Loucy (cell line): ENCODE results near the gene FERMT3.

Source experiments
- H2AFZ ChIP-seq: fragments of 200-600 bp; sonication (generic); 2 replicates; pipeline ENCODE4 v1.6.0; 2016; ENCODE audit warnings: antibody characterized with exemption, mild to moderate bottlenecking, low read length, moderate library complexity
- H3F3A ChIP-seq: fragments of 200-600 bp; 2 replicates; pipeline ENCODE4 v1.6.0; 2016; ENCODE audit warnings: antibody characterized with exemption, low read depth, mild to moderate bottlenecking
- H3K27me3 ChIP-seq: fragments of 200-600 bp; sonication (generic); 2 replicates; pipeline ENCODE4 v1.6.1; 2014; ENCODE audit warnings: low read length, mild to moderate bottlenecking; ENCODE audit not compliant: insufficient read depth, poor library complexity, severe bottlenecking
- H3K36me3 ChIP-seq: fragments of 200-600 bp; sonication (generic); 2 replicates; pipeline ENCODE4 v1.6.1; 2016; ENCODE audit warnings: low read length; ENCODE audit not compliant: insufficient read depth
- H3K4me1 ChIP-seq: fragments of 200-600 bp; sonication (generic); 2 replicates; pipeline ENCODE4 v1.5.1; 2014; ENCODE audit warnings: low read length, mild to moderate bottlenecking; ENCODE audit not compliant: insufficient read depth, poor library complexity, severe bottlenecking
- H3K4me2 ChIP-seq: fragments of 200-600 bp; sonication (generic); 2 replicates; pipeline ENCODE4 v1.6.0; 2014; ENCODE audit warnings: antibody characterized with exemption, low read length, low read depth, mild to moderate bottlenecking; ENCODE audit not compliant: poor library complexity, severe bottlenecking
- H3K4me3 ChIP-seq: fragments of 200-600 bp; sonication (generic); 2 replicates; pipeline ENCODE4 v1.5.1; 2014; ENCODE audit warnings: low read length, mild to moderate bottlenecking, mixed read lengths; ENCODE audit not compliant: poor library complexity, severe bottlenecking
- H3K79me2 ChIP-seq: fragments of 200-600 bp; sonication (generic); 2 replicates; pipeline ENCODE4 v1.6.1; 2014; ENCODE audit warnings: low read length; ENCODE audit not compliant: insufficient read depth
- H3K9ac ChIP-seq: fragments of 200-600 bp; sonication (generic); 2 replicates; pipeline ENCODE4 v1.6.0; 2014; ENCODE audit warnings: mild to moderate bottlenecking, low read depth, low read length, moderate library complexity; ENCODE audit not compliant: poor library complexity, severe bottlenecking
- H3K9me2 ChIP-seq: fragments of 200-600 bp; sonication (generic); replicated peaks from 2 replicates; pipeline ENCODE4 v1.6.1; 2016; ENCODE audit warnings: low read depth, low read length, mixed read lengths
- H3K9me3 ChIP-seq: fragments of 200-600 bp; sonication (generic); 2 replicates; pipeline ENCODE4 v1.6.1; 2014; ENCODE audit warnings: mild to moderate bottlenecking, antibody characterized with exemption, low read length, low read depth; ENCODE audit not compliant: insufficient read depth
- H4K20me1 ChIP-seq: fragments of 200-600 bp; sonication (generic); 2 replicates; pipeline ENCODE4 v1.6.0; 2014; ENCODE audit warnings: antibody characterized with exemption, low read length, mild to moderate bottlenecking; ENCODE audit not compliant: insufficient read depth, poor library complexity, severe bottlenecking
- CTCF ChIP-seq: fragments of 200-600 bp; sonication (generic); conservative IDR thresholded peaks from 2 replicates; pipeline ENCODE4 v1.5.1; 2014; ENCODE audit warnings: mild to moderate bottlenecking, antibody characterized with exemption, low read length
- EZH2phosphoT487 ChIP-seq: fragments of 200-600 bp; IDR thresholded peaks from 2 replicates; pipeline ENCODE4 v1.6.1; 2018; ENCODE audit warnings: antibody characterized with exemption, mild to moderate bottlenecking, moderate library complexity, borderline replicate concordance

The FERMT3 gene

GRCh38 chr11:64251016-64251752, 44.7 kb downstream of the FERMT3 start, which contains the start of gene PLCB3:
PLCB3 (plus strand) TSS chr11:64251530; CDS start chr11:64251650, 120 bp downstream.
- H3K4me3 ChIP-seq: peak within 1 kb of the TSS; percentile 84
- H3K9ac ChIP-seq: peak within 1 kb of the TSS; percentile 68
- no peaks in the 10 kb centered on the region for H3K9me2 ChIP-seq
- TF ChIP-seq CTCF: peak; percentile 64
- no peak for TF ChIP-seq EZH2phosphoT487
- H3K36me3 ChIP-seq: no peaks in the 10 kb centered on the region
- H3K9me3 ChIP-seq: no peaks in the 10 kb centered on the region
- peaks cover 3% of the 10 kb centered on the region; the same call in 1 of the 2 replicates for H3F3A ChIP-seq
- peak within 1 kb of the TSS; percentile 99 for H2AFZ ChIP-seq
- peak within 1 kb of the TSS; percentile 89 for H3K4me2 ChIP-seq
- no peaks in the 10 kb centered on the region for H4K20me1 ChIP-seq
- peaks cover 7% of the 10 kb centered on the region for H3K79me2 ChIP-seq
- peaks cover 30% of the 10 kb centered on the region for H3K4me1 ChIP-seq
- no peaks in the 10 kb centered on the region for H3K27me3 ChIP-seq

GRCh38 chr11:64251753-64252002, 45.2 kb downstream of the FERMT3 start:
- Histone ChIP-seq H3K4me2 (peak overlapping the region; percentile 82), H3K4me3 (peak overlapping the region; percentile 84), H3K9ac (peak overlapping the region; percentile 68), H3K36me3 (no peaks in the 10 kb centered on the region), H3F3A (peaks cover 3% of the 10 kb centered on the region; the same call in 1 of the 2 replicates), H3K4me1 (peaks cover 30% of the 10 kb centered on the region), H3K9me3 (no peaks in the 10 kb centered on the region), H3K27me3 (no peaks in the 10 kb centered on the region), H4K20me1 (no peaks in the 10 kb centered on the region), H2AFZ (peak overlapping the region; percentile 75), H3K79me2 (peaks cover 5% of the 10 kb centered on the region; the same call in 1 of the 2 replicates), H3K9me2 (no peaks in the 10 kb centered on the region)
- TF ChIP-seq CTCF (no peak), EZH2phosphoT487 (no peak)

- Histone ChIP-seq H3K4me1 (peaks cover 26% of the 10 kb centered on the region), H3K27me3 (no peaks in the 10 kb centered on the region)
These were observed 45.7 kb downstream of the FERMT3 start for GRCh38 chr11:64252003-64252872.

More at GRCh38 chr11:64252003-64252872, 45.7 kb downstream of the FERMT3 start:
- TF ChIP-seq CTCF (peak; percentile 51), EZH2phosphoT487 (no peak)
- H3K9ac ChIP-seq: peak overlapping the region; percentile 68
- no peaks in the 10 kb centered on the region for H3K36me3 ChIP-seq
- H3K9me3 ChIP-seq: no peaks in the 10 kb centered on the region
- peak overlapping the region; percentile 82 for H3K4me2 ChIP-seq
- peaks cover 3% of the 10 kb centered on the region; the same call in 1 of the 2 replicates for H3F3A ChIP-seq
- peak overlapping the region; percentile 75 for H2AFZ ChIP-seq
- no peaks in the 10 kb centered on the region for H3K9me2 ChIP-seq
- H3K4me3 ChIP-seq: peak overlapping the region; percentile 84
- H4K20me1 ChIP-seq: no peaks in the 10 kb centered on the region
- peaks cover 5% of the 10 kb centered on the region; the same call in 1 of the 2 replicates for H3K79me2 ChIP-seq
